Cardiac atrium fibroblast (primary cell): ENCODE measurements around the gene MAJIN. TPM values are rescaled to one million over a fixed set of nuclear protein-coding genes. Genes with fewer than 3 reads are reported as not detected.

Experiments
- total RNA-seq: library from RNA; depleted of rRNA; stranded (reverse); fragments of >200 nt; gene quantifications from 2 replicates; pipeline ENCODE4 v1.2.3, GENCODE V29; 2015

MAJIN gene
- total RNA-seq, result not detected in 2 replicates

GRCh38 chr11:64971421-64972233, at the start of gene MAJIN:
TSS of gene MAJIN (minus strand) at chr11:64972108. CDS start at chr11:64959405, 12,703 bp downstream.

GRCh38 chr11:65013888-65014725, 42.2 kb upstream of the MAJIN start, which contains the start of gene ARL2:
TSS of gene ARL2 (plus strand) at chr11:65014160. CDS start at chr11:65014208, 48 bp downstream.

GRCh38 chr11:64996710-64997380, 24.9 kb upstream of the MAJIN start, which contains the start of gene BATF2:
TSS of gene BATF2 (minus strand) at chr11:64996971. CDS start at chr11:64996914, 57 bp downstream.

GRCh38 chr11:64935359-64936081, 36.4 kb downstream of the MAJIN start, which contains the start of gene GPHA2:
TSS of gene GPHA2 (minus strand) at chr11:64935893. CDS start at chr11:64935460, 433 bp downstream.

GRCh38 chr11:64923944-64924909, 47.7 kb downstream of the MAJIN start, which contains the start of gene PPP2R5B:
TSS of gene PPP2R5B (plus strand) at chr11:64924689. CDS start at chr11:64925735, 1,046 bp downstream.

GRCh38 chr11:64916775-64917662, 54.9 kb downstream of the MAJIN start, which contains the start of gene ATG2A:
TSS of gene ATG2A (minus strand) at chr11:64917209. CDS start at chr11:64917135, 74 bp downstream.

Other genes with a start within 250 kb of the MAJIN start
- 0.18 and 2.9 TPM in 2 replicates for gene NRXN2, start 248.9 kb downstream of the MAJIN start, total RNA-seq
- gene RASGRP2, start 228.0 kb downstream of the MAJIN start, total RNA-seq, result 3.4 and 5.6 TPM in 2 replicates
- 5.8 and 9.7 TPM in 2 replicates for gene PYGM, start 212.1 kb downstream of the MAJIN start, total RNA-seq
- 130 and 140 TPM in 2 replicates for gene SF1, start 193.6 kb downstream of the MAJIN start, total RNA-seq
- gene MAP4K2, start 168.9 kb downstream of the MAJIN start, total RNA-seq, result 12.1 and 13.3 TPM in 2 replicates
- 16.0 and 19.5 TPM in 2 replicates for gene MEN1, start 161.6 kb downstream of the MAJIN start, total RNA-seq
- under 0.01 TPM in 1 of 2 replicates, not detected in the other for gene CDC42BPG, start 127.5 kb downstream of the MAJIN start, total RNA-seq
- 63.7 and 84.1 TPM in 2 replicates for gene EHD1, start 93.5 kb downstream of the MAJIN start, total RNA-seq
- gene ATG2A, start 54.9 kb downstream of the MAJIN start, total RNA-seq, result 13.2 and 18.1 TPM in 2 replicates
- 24.9 and 27.9 TPM in 2 replicates for gene PPP2R5B, start 47.4 kb downstream of the MAJIN start, total RNA-seq
- 2.6 TPM in 1 of 2 replicates, not detected in the other for gene GPHA2, start 36.2 kb downstream of the MAJIN start, total RNA-seq
- 0.16 TPM in 1 of 2 replicates, not detected in the other for gene BATF2, start 24.9 kb upstream of the MAJIN start, total RNA-seq
- gene ARL2, start 42.1 kb upstream of the MAJIN start, total RNA-seq, result 97.5 and 157 TPM in 2 replicates
- 10.0 and 12.8 TPM in 2 replicates for gene SNX15, start 55.3 kb upstream of the MAJIN start, total RNA-seq
- 10.4 and 10.5 TPM in 2 replicates for gene SAC3D1, start 69.1 kb upstream of the MAJIN start, total RNA-seq
- gene NAALADL1, start 86.4 kb upstream of the MAJIN start, total RNA-seq, result 19.1 and 24.6 TPM in 2 replicates
- 5.8 and 15.9 TPM in 2 replicates for gene CDCA5, start 111.9 kb upstream of the MAJIN start, total RNA-seq
- 52.3 and 67.3 TPM in 2 replicates for gene ZFPL1, start 112.1 kb upstream of the MAJIN start, total RNA-seq
- gene VPS51, start 124.1 kb upstream of the MAJIN start, total RNA-seq, result 231 and 236 TPM in 2 replicates
- gene TM7SF2, start 139.8 kb upstream of the MAJIN start, total RNA-seq, result 10.2 and 29.6 TPM in 2 replicates
- gene ZNHIT2, start 145.6 kb upstream of the MAJIN start, total RNA-seq, result 10.1 and 13.8 TPM in 2 replicates
- 367 and 443 TPM in 2 replicates for gene FAU, start 150.0 kb upstream of the MAJIN start, total RNA-seq
- 35.7 and 41.5 TPM in 2 replicates for gene MRPL49, start 150.2 kb upstream of the MAJIN start, total RNA-seq
- 37.7 and 49.2 TPM in 2 replicates for gene SYVN1, start 162.4 kb upstream of the MAJIN start, total RNA-seq
- gene SPDYC, start 198.1 kb upstream of the MAJIN start, total RNA-seq, result not detected in 2 replicates
- 134 and 170 TPM in 2 replicates for gene CAPN1, start 209.8 kb upstream of the MAJIN start, total RNA-seq